Epidermal melanocyte (primary cell): ENCODE data around the gene CPVL.

ENCODE experiments used
- DNase-seq: peaks from one replicate; pipeline ENCODE4 v3.0.0; 2011; ENCODE audit warnings: low spot score; ENCODE audit not compliant: insufficient read length

Gene CPVL

DNA sequence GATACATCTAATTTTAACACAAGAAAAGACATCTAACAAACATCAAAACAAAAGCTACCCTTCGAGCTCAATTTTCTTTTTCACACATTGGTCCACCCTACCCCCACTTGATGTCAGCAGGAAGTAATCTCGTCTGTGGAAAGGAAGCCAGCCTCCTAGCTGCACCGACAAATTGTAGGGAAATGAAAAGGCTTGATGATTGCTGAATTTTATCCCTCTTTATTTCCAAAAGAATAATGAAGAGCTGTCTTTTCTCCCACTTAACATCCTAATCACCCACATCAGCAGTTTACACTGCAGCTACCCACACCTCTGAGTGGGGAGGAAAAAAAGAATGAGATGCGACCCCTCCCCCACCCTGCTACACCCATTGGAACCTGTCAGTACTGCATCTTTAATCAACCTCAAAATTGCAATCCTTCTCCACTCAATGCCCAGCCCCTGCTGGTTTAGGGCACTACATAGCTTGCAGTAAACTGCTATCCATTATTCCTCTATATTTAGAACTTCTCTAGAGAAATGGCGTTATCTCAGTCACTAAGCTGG is 10.6 kb upstream of the CPVL start:
- DNase-seq, result no peak

DNA sequence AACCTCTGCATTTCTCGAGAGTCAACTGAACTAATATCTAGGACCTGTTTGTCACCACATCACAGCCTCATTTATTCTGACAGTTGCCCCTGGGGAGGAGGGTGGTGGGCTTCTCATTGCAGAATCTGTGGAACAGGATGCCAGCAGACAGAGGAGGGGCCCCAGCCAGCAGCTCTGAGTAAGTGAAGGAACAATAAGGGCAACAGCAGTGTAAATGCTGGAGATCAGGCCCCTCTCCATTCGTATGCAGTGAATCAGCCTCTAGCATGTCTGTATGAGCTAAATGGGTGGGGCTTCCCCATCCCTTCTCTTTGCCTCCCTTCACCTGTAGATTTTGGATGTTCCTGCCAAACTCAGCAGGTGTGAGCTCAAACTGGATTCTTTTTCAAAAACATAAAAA is 7.7 kb upstream of the CPVL start:
- DNase-seq, result no peak

DNA sequence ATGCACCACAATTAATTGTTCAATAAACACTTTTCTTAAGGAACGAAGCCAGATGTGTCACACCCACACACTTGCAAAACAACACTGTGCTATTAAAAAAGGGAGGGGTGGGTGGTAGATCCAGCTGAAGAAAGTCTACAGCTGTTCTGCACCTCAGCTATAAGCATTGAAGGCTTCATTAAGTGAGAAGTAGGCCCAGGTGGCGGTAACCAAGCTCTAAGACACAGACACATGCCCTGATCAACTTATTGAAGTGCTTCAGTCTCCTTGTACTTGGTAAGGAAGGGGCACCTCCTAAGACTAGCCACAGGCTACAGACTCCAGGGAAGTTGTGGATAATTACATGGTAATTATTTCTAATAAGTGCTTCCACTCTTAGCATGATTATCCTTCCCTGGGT is 4.5 kb upstream of the CPVL start:
- no peak for DNase-seq

DNA sequence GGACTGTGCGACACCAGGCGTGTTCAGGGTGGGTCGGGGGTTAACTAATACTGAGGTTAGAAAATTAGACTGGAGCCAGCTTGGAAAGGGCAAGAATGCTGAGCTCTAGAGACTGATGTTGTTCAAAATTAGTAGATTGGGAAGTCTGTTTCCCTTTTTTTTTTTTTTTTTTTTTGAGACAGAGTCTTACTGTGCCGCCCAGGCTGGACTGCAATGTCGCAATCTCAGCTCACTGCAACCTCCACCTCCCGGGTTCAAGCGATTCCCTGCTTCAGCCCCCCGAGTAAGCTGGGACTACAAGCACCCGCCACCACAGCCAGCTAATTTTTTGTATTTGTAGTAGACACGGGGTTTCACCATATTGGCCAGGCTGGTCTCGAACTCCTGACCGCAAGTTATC is 2.7 kb upstream of the CPVL start:
- no peak for DNase-seq

DNA sequence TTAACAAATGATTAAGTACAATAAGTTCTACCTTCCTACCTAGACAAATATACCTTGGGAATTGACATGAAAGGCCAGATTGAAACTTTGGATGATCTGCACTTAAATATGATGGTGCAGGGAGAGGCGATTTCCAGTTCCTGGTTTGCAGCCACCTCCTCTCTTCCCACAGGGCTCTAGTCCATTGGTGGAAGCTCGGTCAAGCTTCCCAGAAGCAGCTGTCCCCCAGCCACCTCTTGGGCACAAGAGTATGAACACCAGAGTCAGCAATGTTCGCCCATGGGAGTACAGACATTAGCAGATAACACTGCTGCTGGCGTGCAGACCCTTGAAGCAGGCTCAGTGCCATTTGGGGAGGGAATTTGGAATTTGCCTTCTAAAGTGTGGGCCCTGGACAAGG is 1.5 kb upstream of the CPVL start:
- DNase-seq, result no peak

DNA sequence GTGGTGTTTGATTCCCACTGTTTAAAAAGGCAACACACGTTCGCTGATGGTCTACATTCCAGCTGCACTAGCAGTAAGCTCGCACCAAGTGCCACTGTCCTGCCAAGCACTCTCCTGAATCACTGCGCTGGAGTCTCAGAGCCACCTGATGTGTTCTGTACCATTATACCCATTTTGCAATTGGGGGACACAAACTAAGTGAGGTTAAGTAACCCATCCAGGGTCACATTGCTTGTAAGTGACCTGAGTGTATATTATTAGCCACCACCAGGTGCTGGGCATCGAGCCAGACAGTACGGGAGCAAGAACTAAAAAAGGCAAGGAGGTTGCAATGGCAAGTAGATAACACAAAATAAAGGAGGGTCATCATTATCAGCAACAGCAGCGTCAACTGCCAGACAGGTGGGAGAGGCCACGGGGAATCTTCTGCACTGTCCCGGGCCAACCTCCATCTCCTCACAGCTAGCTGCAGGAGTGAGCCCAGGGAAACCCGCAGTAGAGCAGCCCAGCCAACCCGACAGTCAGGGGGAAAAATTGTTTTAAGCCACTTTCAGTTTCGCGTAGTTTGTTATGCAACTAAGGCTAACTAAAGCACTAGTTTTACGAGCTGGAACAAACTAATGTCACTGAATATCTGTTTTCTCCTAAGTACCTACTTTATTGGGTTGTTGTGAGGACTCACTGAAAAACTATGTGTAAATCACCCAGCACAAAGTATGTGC is 712 bp upstream of the CPVL start:
- DNase-seq, result no peak

DNA sequence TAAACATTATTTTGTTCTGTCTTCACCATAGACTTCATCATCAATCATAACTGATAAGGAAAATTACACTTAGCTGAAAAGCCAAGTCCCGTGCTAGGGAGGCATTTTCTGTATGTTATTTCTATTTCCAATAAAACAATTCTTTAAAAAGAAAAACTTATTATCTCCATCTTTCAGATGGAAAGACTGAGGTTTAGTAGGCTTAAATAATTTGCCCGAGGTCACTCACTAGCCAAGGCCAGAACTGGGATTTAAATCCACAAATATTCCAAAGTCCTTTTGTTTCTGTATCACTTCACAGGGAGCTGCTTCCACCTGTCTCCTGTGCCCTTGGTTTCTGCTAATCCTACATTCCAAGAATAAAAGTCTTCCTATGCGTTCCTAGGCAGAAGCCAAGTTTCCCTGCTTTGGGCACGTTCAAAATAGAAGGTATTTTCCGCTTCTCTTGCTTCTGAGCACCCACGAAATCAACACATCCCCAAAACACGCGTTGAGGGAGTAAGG is 732 bp downstream of the CPVL start:
- no peak for DNase-seq

DNA sequence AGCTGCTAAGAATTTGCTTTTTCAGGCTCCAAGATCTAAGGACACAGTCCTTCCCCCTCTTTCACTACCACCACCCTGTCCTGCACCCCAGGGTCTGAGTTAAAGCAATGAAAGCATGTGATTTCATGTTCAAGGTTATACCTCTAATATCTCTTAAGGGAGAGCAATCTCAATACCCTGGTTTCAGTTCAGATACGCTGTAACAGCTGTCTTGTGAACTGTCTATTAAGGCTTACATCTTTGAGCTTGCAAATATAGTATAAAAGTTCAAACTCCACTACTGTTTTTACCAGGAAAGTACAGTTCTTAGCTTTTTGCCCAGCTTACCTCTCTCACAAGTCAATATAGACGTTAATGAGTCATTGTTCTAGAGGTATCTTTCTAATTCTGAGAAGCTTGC is 2.6 kb downstream of the CPVL start:
- DNase-seq, result no peak

DNA sequence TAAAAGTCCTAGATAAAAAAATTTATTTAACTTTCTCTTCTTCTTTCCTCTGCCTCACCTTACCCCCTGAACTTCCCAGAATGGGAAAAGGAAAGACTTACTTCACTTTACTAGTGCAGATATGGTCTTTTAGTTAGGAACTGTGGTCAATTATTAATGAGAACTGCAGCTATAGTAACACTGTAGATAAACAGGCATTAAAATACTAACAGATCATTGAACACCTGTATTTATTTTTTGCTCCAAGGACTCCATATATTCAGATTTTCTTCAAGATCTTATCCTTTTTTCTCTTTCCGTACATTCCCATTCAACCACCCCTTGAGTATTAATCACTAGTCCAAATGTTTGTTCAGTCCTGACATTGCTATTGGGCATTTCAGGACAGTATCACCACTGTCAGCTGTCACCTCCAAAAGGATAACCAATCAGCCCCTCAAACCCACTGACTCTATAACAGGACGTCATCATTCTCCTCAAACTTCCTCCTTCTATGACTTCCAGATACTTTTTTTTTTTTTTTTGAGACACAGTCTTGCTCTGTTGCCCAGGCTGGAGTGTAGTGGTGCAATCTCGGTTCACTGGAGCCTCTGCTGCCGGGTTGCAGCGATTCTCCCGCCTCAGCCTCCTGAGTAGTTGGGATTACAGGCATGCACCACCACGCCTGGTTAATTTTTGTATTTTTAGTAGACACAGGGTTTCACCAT is 4.2 kb downstream of the CPVL start:
- no peak for DNase-seq

DNA sequence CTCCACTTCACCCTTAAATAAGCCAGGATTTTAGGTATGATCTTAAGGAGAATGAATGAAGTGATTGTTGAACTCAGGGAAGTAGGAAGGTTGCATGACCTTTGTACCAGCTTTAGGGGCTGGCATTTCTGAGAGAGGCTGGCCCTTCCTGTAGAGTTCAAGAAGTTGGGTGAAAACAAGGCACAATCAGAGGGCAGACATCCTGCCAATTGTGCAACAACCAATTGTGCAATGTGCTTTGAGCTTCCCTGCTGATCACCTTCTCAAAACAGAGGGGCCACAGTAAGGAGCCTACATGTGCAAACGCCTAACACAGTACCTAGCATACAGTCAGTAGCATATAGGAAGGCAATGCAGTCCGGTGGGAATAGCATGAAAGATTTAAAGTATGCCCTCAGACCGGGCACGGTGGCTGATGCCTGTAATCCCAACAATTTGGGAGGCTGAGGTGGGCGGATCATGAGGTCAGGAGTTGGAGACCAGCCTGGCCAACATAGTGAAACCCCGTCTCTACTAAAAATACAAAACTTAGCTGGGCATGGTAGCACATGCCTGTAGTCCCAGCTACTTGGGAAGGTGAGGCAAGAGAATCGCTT is 5.4 kb downstream of the CPVL start:
- DNase-seq, result no peak

DNA sequence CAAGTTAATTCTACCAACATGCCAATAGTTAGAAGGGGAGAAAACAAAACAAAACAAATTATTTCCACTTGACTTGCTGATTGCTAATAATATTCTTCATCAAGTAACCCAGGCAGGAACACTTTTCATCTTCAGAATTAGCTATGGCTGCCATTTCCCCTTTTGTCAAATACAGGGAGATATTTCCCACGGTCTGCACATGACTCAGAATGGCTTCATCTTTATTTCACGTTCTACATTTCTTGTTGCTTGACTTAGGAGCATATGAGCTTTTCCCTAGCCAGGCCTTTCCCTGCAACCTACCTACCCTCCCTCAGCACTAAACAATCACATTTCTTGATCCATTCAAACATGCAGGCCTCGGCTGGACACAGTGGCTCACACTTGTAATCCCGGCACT is 6.5 kb downstream of the CPVL start:
- DNase-seq, result no peak

DNA sequence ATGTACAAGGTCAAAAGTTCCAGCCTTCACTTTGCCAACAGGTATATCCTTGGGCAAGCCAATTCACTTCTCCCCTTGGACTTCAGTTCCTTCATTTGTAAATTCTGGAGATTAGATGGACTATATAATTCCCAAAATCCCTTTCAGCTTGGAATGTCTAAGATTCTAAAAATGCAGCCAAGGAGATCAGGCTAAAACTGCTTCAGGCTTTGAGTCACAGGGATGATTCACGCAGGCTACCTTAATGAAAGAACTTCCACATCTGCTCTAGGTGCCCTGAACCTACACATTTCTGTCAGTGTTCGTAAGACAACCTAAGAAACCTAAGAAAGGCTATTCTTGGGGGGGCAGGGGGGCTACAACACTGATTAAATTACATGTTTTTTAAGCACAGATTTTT is 7.1 kb downstream of the CPVL start:
- DNase-seq, result no peak

DNA sequence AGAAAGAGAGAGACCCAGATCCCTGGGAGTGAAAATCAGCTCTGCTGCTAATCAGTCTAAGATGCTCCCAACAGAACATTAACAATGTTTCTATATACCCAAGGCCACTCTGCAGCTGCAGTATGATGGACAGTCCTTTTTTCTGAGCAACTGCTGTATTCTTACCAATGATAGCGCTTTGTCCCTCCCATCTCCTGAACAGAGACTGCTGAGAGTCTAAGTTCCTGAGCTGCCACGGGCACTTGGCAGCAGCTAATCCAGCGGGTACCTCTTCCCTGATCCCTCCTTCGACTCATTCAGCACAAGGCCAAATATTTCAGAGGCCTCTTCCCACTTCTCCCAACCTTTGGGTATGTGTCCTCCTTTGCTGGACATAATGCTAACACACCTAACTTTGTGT is 7.7 kb downstream of the CPVL start:
- DNase-seq, result no peak

DNA sequence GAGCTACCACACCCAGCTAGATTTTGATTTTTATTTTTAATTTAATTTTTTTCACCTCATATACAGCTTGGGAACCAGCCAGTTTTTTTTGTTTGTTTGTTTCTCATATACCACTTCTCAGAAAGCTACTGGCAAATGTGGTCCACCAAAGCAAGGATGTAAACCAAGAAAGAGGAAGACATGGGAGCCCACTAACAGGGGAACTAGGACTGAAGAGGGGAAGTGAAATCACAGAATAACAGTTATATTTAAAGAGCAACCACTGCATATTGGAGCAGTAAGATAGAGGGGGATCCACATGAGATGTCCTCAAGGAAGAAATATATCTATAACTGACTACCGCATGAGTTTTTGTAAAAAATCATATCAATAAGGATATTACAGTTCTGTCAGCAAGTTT is 10.5 kb downstream of the CPVL start:
- DNase-seq, result no peak

DNA sequence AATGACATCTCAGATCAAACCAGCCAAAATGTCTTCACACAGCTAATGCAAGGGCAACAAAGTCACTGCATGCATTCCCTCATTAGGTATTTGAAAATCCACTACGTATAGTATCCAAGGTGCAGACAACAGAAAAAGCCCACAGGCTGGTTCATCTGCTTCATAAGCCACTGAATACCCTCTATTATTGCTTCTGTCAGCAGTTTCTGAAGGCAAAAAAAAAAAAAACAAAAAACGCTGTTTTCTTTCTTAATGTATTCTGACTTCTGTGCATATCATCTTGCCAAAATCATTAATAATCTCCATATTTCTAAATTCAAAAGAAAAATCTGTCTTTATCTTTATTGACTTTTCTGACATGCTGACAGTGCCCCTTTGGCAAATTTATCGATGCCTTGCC is 13.4 kb downstream of the CPVL start:
- DNase-seq, result no peak

DNA sequence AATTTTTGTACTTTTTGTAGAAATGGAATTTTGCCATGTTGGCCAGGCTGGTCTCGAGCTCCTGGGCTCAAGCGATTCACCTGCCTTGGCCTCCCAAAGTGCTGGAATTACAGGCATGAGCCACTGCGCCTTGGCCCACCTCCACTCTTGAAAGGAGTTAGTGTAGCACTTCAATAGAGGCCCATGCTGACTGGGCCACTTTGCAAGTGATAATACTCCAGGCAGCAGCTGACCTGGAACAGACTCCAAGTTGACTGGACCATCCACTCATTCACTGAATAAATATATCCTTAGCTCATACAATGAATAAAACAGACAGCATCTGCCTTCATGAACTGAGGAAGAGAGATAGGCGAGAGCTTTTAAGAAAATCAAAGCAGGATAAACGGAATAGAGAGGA is 14.7 kb downstream of the CPVL start:
- no peak for DNase-seq

DNA sequence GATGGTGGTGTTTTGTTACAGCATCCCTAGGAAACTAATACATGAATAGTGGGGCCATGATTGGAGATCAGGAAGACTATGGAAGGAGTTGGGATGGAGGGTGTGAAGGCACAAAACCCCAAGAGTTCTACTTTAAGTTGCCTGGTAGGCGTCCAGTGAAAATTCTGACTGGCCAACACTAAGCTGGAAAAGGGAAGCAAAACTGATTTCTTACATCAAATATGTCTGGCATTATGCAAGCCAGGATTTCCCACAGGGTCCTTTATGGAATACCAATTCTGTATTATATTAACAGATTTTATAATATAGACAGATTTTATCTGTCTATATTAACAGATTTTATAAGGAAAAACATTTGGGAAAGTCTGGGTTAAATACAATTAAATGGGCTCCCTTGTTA is 16.2 kb downstream of the CPVL start:
- DNase-seq, result no peak

DNA sequence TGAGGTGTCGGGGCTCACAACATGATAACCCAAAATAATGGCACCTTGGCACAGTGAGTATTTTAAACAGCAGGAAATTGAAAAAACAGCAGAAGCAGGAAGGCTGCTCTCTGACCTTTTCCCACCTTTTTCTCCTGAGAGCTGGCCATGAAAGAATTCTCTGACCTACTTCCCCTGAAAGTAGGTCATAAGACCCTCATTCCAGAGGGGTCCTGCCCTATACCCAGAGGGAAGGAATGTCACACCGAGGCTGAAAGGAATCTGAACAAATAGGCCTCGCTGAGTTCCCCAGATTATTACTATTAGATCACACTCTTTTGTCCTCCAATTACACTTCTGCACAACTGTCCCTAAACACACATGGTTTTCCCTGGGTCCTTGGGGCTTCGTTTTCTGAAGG is 18.8 kb downstream of the CPVL start:
- DNase-seq, result no peak

DNA sequence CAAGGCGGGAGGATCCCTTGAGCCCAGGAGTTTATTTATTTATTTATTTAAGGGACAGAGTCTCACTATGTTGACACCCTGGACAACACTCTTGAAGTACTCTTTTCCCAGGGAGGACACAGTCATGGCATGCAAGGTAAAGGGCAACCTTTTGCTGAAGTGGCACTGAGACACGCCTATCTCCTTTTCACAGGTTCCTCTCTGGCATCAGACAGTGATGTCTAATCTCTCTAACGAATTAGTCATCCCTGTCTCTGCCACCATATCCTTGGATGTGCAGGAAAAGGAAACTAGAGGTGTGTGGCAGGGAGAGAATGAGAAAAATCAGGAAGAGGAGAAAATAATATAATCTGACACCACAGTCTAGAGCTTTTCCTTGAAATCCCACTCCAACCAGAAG is 19.5 kb downstream of the CPVL start:
- no peak for DNase-seq

DNA sequence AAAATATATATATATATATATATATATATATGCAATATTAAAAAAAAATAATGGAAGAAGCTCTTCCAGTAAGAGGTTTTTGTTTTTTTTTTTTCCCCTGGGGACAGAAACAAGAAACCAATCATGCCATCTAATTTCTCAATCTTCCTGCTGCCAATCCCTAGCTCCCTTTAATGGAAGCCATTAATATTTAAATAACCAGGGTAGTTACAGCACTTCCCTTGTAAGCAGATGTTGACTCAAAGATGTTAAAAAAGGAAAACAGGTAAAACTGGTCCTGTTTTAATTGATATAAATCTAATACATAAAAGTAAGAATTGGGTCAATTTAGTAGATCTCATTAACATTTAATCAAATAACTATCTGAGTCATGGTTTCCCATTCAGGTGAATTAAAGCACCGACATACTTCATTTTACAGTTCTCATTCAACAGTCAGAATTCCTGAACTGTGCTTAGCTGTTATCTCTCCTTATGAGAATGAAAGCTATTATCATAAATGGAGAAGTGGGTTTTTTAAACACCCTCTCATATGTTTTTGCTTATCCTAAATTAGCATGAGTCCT is 22.6 kb downstream of the CPVL start:
- no peak for DNase-seq

DNA sequence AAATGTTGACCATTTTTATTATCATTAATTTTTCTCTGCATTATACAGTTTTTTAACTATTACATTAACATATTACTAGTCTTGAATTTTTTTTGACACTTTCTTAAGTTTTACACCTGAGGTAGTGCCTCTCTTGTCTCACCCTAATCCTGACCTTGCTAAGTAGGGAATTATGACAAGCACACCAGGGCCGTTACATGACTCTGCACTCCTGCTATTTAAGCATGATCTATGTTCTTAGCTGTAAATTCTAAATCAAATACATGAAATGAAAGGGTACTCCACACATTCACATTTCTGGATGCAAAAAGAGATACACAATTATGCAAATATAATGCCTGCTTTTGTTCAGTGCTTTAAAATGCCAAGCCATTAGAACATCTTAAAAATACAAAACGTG is 23.6 kb downstream of the CPVL start:
- no peak for DNase-seq

DNA sequence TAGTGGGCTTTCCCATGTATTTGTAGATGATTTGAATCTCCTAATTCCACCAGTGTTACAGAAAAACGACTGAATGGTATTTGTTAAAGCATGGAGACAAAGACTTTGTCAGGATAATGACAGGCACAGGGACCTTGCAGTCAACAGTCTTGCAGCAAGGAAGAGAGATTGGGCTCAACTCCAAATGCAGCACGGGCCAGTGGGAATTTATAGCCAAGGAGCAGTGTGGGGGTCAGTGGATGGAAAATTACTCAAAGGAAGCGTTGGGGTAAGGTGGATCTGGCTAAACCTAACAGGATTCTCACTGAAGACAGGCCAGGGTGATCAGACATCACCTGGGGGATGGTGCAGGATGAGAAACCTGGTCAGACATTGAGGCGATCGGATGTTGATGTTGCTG is 24.3 kb downstream of the CPVL start:
- no peak for DNase-seq
